ENCODE measurements around the gene PRSS50. TPM values are rescaled to one million over a fixed set of nuclear protein-coding genes. Genes with fewer than 3 reads are reported as not detected.
A peak's percentile ranks its signal among the peaks of the same experiment; 100 is the strongest.
"Not testable (repeated sequence)": the region's sequence is repeated elsewhere in the genome, so short reads cannot be mapped to it uniquely, and the experiment has no call there.

Gene PRSS50
- total RNA-seq, 2 experiments from 2014 or later: not detected

DNA sequence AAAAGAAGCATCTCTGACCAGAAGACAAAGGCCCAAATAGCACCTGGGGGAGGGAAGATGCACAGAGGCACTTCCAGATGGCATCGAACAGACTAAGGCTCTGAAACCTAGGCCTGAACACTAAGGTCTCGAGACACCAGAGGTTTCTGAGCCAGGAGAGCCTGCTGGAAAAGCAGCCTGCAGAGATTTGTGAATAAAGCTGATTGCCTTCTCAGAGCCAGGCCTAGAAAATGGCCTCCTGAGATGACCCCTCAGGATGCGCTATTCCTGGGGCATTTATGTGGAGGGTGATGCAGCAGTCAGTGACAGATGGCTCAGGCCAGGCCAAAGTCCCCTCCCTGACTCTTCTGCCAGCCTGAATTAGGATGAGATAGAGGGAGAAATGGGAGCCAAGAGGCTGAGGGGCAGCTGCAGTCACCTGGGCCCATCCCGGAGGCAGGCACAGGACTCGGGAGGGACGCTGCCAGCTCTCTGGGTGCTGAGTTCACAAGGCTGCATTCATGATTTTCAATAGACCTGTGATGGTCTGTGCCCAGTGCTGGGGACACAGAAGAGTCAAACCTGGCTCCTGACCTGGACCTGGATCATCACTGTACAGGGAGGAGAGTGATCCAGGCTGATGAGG is 6.9 kb downstream of the PRSS50 start:
- Mint-ChIP-seq H3K4me1 (ENCODE audit: low read depth) (no peaks in the 10 kb centered on the region), H3K4me3 (no peak overlapping the region), H3K27me3 (no peaks in the 10 kb centered on the region), H3K9me3 (no peaks in the 10 kb centered on the region), H3K36me3 (no peaks in the 10 kb centered on the region), H3K27ac (no peak overlapping the region)
- intact Hi-C loops (cut with micrococcal nuclease): no loop called here
- ChIA-PET CTCF (interaction anchor here (1.1 to 1.4 kb wide), 2 partner anchors 81 to 184 kb away, joined by 3 to 4 read pairs; no protein-coding TSS in a partner anchor), POLR2A (no interaction called here)
- DNase-seq: no peak

DNA sequence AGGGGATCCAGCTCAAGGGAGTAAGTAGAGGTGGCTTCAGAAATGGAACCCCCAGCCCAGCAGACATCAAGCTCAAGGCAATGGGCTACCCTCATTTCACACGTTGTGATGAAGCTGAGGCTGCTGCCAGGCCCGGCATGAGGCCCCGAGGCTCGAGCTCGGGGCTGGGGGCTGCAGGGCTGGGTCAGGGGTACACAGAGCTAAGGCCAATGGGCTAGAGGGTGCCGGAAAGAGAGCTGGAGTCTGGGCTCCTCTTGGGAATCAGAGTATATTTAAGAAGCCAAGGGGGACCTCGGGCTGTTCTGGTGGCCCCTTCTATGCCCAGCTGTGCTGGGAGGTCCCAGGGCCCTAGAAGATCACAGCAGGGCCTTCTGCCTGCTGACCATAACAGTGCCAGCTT is 7.4 kb downstream of the PRSS50 start:
- CTCF ChIA-PET: interaction anchor here (0.6 to 1.4 kb wide), 3 partner anchors 80 to 185 kb away, joined by 3 to 4 read pairs (median 3); no protein-coding TSS in a partner anchor
- Mint-ChIP-seq H3K9me3 (no peaks in the 10 kb centered on the region), H3K4me3 (no peak overlapping the region), H3K27ac (no peak overlapping the region), H3K27me3 (no peaks in the 10 kb centered on the region), H3K4me1 (ENCODE audit: low read depth) (no peaks in the 10 kb centered on the region), H3K36me3 (no peaks in the 10 kb centered on the region)
- DNase-seq: no peak
- POLR2A ChIA-PET: no interaction called here
- intact Hi-C loops (cut with micrococcal nuclease): no loop called here

DNA sequence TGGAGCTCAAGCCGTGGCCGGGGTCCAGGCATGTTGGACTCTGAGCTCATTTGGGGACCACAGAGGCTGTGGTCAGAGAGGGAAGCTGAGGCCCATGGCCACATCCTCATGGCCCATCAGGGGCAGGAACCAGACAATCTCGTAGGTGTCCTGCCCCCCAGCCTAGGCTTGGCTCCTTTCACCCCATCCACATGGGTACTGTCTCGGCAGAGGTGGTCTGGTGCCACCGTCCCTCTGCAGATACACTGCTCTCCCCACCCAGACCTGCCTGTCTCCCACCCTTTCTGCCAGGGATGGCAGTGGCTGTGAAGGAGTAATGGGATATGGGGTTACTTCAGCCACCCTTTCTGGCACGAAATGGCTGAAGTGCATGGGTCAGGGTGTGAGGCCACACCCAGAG is 7.9 kb downstream of the PRSS50 start:
- CTCF ChIA-PET: interaction anchor here (0.6 to 1.4 kb wide), 3 partner anchors 80 to 185 kb away, joined by 3 to 4 read pairs (median 3); no protein-coding TSS in a partner anchor
- no peak overlapping the region for H3K4me3 Mint-ChIP-seq
- POLR2A ChIA-PET: no interaction called here
- H3K27me3 Mint-ChIP-seq: no peaks in the 10 kb centered on the region
- intact Hi-C loops (cut with micrococcal nuclease): loop anchor here (10.0 kb wide), 1 partner anchor 155 kb away; the partner anchor contains the start of gene MYL3
- H3K36me3 Mint-ChIP-seq: no peaks in the 10 kb centered on the region
- no peaks in the 10 kb centered on the region for H3K9me3 Mint-ChIP-seq
- H3K4me1 Mint-ChIP-seq (ENCODE audit: low read depth): no peaks in the 10 kb centered on the region
- H3K27ac Mint-ChIP-seq: no peak overlapping the region
- DNase-seq: no peak

DNA sequence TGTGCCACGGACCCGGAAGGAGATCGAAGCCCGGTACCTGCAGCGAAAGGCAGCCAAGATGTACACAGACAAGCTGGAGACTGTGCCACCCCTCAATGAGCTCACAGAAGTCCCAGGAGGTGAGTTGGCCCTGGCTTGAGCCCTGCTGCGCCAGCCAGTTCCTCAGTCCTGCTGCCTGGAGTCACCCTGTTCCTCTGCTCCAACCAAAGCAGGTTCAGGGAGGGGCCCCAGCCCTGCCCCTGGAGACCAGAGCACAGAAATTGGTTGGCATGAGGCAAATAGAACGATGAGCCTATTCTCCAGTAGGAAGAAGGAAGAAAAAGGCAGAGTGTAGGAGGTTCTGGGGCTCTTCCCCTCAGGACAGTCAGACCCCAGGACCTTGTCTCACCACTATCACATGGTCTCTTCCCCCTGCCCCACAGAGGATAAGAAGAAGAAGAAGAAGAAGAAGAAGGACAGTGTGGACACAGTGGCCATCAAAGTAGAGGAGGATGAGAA is 8.5 kb downstream of the PRSS50 start:
- Mint-ChIP-seq H3K27me3 (no peaks in the 10 kb centered on the region), H3K4me1 (ENCODE audit: low read depth) (no peaks in the 10 kb centered on the region), H3K4me3 (no peak overlapping the region), H3K36me3 (no peaks in the 10 kb centered on the region), H3K27ac (no peak overlapping the region), H3K9me3 (no peaks in the 10 kb centered on the region)
- ChIA-PET CTCF (interaction anchor here (2.1 kb wide), 1 partner anchor 200 kb away, joined by 8 read pairs; no protein-coding TSS in a partner anchor), POLR2A (no interaction called here)
- intact Hi-C loops (cut with micrococcal nuclease): loop anchor here (10.0 kb wide), 1 partner anchor 156 kb away; the partner anchor contains the start of gene MYL3
- no peak for DNase-seq

DNA sequence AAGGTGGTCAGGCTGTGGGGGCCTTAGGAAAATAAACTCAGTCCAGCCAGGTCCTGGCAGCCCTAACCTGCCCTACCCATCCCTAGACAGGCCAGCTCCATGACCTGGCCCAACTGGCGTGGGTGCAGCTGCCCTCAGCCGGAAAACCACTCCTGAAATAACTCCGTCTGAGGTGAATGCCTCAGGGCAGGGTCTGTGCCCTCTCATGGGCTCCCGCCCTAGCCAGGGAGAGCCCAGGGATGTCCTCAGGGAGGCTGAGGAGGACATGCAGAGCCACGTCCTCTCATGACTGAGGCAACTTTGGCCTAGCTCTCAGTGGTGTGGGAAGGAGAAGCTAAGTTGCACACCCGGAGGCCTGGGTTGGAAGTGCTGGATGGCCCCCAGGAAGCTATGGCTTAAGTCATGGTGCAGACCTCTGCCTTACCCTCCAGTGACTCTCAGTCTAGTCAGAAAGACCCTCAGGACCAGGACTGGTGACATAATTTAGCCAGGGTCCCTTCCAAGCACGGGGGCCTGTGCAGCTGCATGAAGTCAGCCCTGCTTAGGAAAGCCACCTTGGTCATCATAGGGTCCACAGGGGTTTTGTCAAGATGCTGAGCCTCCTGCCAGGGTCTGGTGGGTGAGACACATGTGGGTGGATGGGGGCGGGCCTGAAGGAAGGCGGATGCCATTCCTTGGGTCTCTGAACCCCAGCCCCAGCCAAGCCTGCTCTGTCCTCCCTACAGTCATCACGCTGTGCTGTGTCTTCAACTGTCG is 9.1 kb downstream of the PRSS50 start:
- no peak overlapping the region for H3K4me3 Mint-ChIP-seq
- H3K27me3 Mint-ChIP-seq: no peaks in the 10 kb centered on the region
- H3K36me3 Mint-ChIP-seq: no peaks in the 10 kb centered on the region
- no peak for DNase-seq
- no peaks in the 10 kb centered on the region for H3K9me3 Mint-ChIP-seq
- no peaks in the 10 kb centered on the region for H3K4me1 Mint-ChIP-seq (ENCODE audit: low read depth)
- H3K27ac Mint-ChIP-seq: no peak overlapping the region
- intact Hi-C loops (cut with micrococcal nuclease): loop anchor here (10.0 kb wide), 1 partner anchor 156 kb away; the partner anchor contains the start of gene MYL3
- ChIA-PET POLR2A (no interaction called here), CTCF (interaction anchor here (0.7 to 3.8 kb wide), 4 partner anchors 10 to 203 kb away, joined by 3 to 19 read pairs (median 6); no protein-coding TSS in a partner anchor)

DNA sequence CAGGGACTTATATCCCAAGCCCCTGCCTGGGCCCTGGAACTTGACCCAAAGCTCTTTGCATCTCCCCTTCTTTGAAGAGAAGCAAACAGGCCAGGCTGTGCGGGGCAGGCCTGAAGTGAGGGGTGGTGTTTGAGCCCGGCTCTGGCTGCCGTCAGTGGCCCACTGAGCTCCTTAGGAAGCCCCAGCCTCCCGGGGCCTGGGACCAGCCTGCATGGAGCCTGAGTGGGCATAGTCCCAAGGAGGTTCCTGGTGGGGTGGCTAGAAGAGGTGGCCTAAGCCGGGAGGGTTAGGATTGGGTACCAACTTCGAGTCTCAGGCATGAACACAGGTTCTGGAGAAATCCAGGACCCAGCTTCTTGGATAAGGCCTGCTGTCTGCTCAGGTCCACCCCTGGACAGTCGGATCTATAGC is 10.1 kb downstream of the PRSS50 start:
- Mint-ChIP-seq H3K27ac (no peak overlapping the region), H3K4me3 (no peak overlapping the region), H3K4me1 (ENCODE audit: low read depth) (no peaks in the 10 kb centered on the region), H3K9me3 (no peaks in the 10 kb centered on the region), H3K27me3 (no peaks in the 10 kb centered on the region), H3K36me3 (no peaks in the 10 kb centered on the region)
- CTCF ChIA-PET: interaction anchor here (0.7 to 3.8 kb wide), 6 partner anchors 9 to 219 kb away, joined by 3 to 19 read pairs (median 4); no protein-coding TSS in a partner anchor
- DNase-seq: no peak
- POLR2A ChIA-PET: no interaction called here
- intact Hi-C loops (cut with micrococcal nuclease): loop anchor here (10.0 kb wide), 1 partner anchor 157 kb away; the partner anchor contains the start of gene MYL3

DNA sequence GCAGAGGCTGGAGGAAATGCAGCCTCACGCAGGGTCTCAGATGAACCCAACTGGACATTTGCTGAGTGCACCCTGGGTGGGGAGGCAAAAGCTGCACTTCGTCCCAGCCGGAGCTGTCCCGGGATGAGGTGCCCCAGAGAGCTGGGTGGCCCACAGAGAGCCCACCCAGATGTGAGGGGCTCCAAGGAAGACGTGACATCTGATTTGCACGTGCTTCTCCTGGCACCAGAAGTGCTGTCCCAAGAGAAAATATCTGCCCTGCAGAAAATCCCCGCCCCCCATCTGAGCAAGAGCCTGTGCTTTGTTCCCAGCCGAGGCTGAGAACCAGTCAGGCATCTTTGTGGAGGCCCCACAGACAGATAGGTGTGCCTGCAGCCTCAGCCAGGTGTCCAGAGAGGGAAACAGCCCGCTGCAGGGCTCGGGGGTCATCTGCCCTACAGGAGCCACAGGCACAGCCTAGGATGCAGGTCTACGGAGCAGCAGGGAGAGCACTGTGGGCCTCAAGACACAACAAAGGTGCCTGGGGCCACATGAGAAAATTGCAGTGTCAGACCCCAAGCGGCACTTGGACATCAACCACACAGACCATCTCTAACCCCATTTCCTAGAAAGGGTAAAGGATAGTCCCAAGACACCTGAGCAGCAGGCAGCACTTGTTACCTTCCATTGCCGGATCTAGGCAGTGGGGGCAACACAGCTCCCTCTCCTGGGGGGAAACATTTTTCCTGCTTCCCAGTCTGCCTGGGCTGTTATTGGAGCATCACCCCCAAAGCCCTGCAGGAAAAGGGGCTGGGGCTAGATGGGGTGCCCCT is 10.7 kb downstream of the PRSS50 start:
- intact Hi-C loops (cut with micrococcal nuclease): loop anchor here (10.0 kb wide), 1 partner anchor 158 kb away; the partner anchor contains the start of gene MYL3
- no peak for DNase-seq
- POLR2A ChIA-PET: no interaction called here
- CTCF ChIA-PET: interaction anchor here (0.7 to 3.8 kb wide), 10 partner anchors 8 to 219 kb away, joined by 3 to 19 read pairs (median 8); no protein-coding TSS in a partner anchor
- Mint-ChIP-seq H3K9me3 (no peaks in the 10 kb centered on the region), H3K4me1 (ENCODE audit: low read depth) (peaks cover 2% of the 10 kb centered on the region), H3K27ac (no peak overlapping the region), H3K36me3 (no peaks in the 10 kb centered on the region), H3K4me3 (no peak overlapping the region), H3K27me3 (peaks cover 2% of the 10 kb centered on the region)

DNA sequence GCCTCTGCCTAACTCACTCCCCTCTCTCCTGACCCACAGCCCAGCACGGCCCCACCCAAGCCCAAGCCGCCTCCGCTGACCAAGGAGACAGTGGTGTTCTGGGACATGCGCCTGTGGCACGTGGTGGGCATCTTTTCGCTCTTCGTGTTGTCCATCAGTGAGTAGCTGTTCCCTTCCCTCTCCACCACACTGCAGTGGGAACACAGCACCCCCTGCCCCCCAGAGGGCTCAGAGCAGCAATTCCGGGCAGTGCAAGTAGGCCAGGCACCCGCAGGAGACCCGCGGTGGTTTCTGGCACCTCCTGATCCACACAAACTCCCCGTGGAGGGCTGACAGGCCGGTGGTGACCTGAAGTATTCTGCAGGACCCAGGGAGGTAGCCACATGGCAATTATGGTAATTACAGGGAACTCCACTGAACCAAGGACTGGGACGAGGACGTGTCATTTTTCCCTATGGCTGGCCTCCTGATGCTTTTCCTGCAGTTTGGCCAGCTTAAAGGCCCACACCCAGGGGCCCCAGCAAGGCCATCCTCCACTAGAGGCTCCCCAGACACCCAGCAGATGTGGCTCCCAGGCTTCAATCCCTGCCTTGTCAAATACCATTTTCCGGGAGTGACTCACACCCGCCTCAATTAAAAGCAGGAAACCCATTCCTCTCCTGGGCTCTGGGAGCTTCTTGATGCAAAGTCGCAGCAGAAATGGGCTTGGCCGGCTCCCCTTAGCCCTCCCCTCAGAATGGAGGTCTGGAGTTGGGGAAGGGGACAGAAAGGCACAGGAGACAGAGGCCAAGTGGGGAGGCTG is 11.7 kb downstream of the PRSS50 start:
- ChIA-PET CTCF (interaction anchor here (0.7 to 3.8 kb wide), 10 partner anchors 9 to 213 kb away, joined by 3 to 19 read pairs (median 6); no protein-coding TSS in a partner anchor), POLR2A (interaction anchor here (0.5 kb wide), 1 partner anchor 650 kb away, joined by 3 read pairs; no protein-coding TSS in a partner anchor)
- no peak for DNase-seq
- Mint-ChIP-seq H3K27ac (no peak overlapping the region), H3K27me3 (peaks cover 2% of the 10 kb centered on the region), H3K4me1 (ENCODE audit: low read depth) (peaks cover 7% of the 10 kb centered on the region), H3K9me3 (no peaks in the 10 kb centered on the region), H3K4me3 (no peak overlapping the region), H3K36me3 (no peaks in the 10 kb centered on the region)
- intact Hi-C loops (cut with micrococcal nuclease): loop anchor here (1.0 to 10.0 kb wide), 2 partner anchors 159 to 189 kb away; partner anchors contain the start of gene MYL3

DNA sequence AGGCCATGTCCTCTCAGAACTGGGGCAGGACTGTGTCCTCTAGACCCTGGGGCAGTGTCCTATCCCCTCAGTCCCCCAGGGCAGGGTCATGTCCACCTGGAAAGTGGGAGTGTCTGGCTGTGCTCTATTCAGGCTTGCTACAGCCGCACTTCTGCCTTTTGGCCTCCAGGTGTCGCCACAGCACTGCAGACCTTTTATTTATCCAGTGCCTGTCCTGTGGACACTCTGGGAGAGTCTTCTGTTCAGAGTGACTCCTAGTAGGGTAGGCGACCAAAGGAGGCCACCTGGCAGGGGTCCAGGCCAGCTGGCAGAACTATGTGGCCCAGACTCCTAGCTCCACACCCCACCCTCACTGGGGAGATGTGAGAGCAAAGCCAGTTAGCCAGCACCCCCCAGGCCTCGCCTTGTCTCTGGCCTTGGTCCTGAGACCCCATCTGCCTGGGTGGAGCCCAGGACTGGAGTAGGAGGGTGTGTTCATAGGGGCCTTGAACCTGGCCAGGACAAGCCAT is 12.6 kb downstream of the PRSS50 start:
- no peak overlapping the region for H3K4me3 Mint-ChIP-seq
- CTCF ChIA-PET: interaction anchor here (0.9 to 3.8 kb wide), 9 partner anchors 10 to 213 kb away, joined by 3 to 19 read pairs (median 7); no protein-coding TSS in a partner anchor
- H3K9me3 Mint-ChIP-seq: no peaks in the 10 kb centered on the region
- H3K36me3 Mint-ChIP-seq: no peaks in the 10 kb centered on the region
- peak; percentile 77 for DNase-seq
- H3K4me1 Mint-ChIP-seq (ENCODE audit: low read depth): peaks cover 10% of the 10 kb centered on the region
- no peak overlapping the region for H3K27ac Mint-ChIP-seq
- POLR2A ChIA-PET: interaction anchor here (0.5 kb wide), 1 partner anchor 649 kb away, joined by 3 read pairs; no protein-coding TSS in a partner anchor
- intact Hi-C loops (cut with micrococcal nuclease): loop anchor here (1.0 to 10.0 kb wide), 2 partner anchors 160 to 190 kb away; partner anchors contain the start of gene MYL3
- H3K27me3 Mint-ChIP-seq: peaks cover 2% of the 10 kb centered on the region

DNA sequence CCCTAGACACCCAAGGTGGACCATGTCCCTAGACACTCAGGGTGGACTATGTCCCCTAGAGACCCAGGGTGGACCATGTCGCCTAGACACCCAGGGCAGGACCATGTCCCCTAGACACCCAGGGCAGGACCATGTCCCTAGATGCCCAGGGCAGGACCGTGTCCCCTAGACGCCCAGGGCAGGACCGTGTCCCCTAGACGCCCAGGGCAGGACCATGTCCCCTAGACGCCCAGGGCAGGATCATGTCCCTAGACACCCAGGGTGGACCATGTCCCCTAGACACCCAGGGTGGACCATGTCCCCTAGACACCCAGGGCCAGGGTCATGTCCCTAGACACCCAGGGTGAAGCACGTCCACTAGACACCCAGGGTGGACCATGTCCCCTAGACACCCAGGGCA is 13.3 kb downstream of the PRSS50 start:
- POLR2A ChIA-PET, H3K36me3 Mint-ChIP-seq, H3K27me3 Mint-ChIP-seq, H3K4me3 Mint-ChIP-seq, CTCF ChIA-PET, DNase-seq, H3K27ac Mint-ChIP-seq, H3K9me3 Mint-ChIP-seq: not testable (repeated sequence)
- intact Hi-C loops (cut with micrococcal nuclease): loop anchor here (10.0 kb wide), 1 partner anchor 160 kb away; the partner anchor contains the start of gene MYL3
- H3K4me1 Mint-ChIP-seq (ENCODE audit: low read depth): peaks cover 14% of the 10 kb centered on the region

Measured in activated CD4-positive, alpha-beta memory T cell treated with anti-CD3 and anti-CD28 coated beads for 36 hours (primary cell).